ENCODE measurements around the gene VIL1. TPM values are rescaled to one million over a fixed set of nuclear protein-coding genes. Genes with fewer than 3 reads are reported as not detected.

VIL1 gene
- polyA plus RNA-seq, 6 donors from 2014 or later = 0.06 to 0.43 (median 0.23) TPM

- no peak overlapping the region for H3K27ac Mint-ChIP-seq
Observed at GRCh38 chr2:218427741-218428140, 8.8 kb downstream of the VIL1 start.

GRCh38 chr2:218428846-218429558 is 10.1 kb downstream of the VIL1 start:
- DNase-seq (no peak), ATAC-seq (ENCODE audit: low read depth in 2 of 2) (no peak)
- Mint-ChIP-seq H3K36me3 (no peaks in the 10 kb centered on the region), H3K9me3 (no peaks in the 10 kb centered on the region), H3K4me3 (no peak overlapping the region), H3K27ac (no peak overlapping the region), H3K4me1 (peaks cover 0 to 4% (median 0%) of the 10 kb centered on the region in 3 donors), H3K27me3 (peaks cover 0 to 18% (median 16%) of the 10 kb centered on the region in 3 donors)

More at GRCh38 chr2:218427741-218428140, 8.8 kb downstream of the VIL1 start:
- H3K4me3 Mint-ChIP-seq = no peak overlapping the region
- H3K27me3 Mint-ChIP-seq = peaks cover 0 to 18% (median 16%) of the 10 kb centered on the region in 3 donors
- ATAC-seq (ENCODE audit: low read depth in 2 of 2) (no peak), DNase-seq (no peak)
- peaks cover 0 to 4% (median 0%) of the 10 kb centered on the region in 3 donors for H3K4me1 Mint-ChIP-seq
- no peaks in the 10 kb centered on the region for H3K9me3 Mint-ChIP-seq
- H3K36me3 Mint-ChIP-seq = no peaks in the 10 kb centered on the region

GRCh38 chr2:218429911-218430692 is 11.2 kb downstream of the VIL1 start:
- ATAC-seq (ENCODE audit: low read depth in 2 of 2) (no peak), DNase-seq (no peak)
- peaks cover 0 to 4% (median 0%) of the 10 kb centered on the region in 3 donors for H3K4me1 Mint-ChIP-seq
- no peaks in the 10 kb centered on the region for H3K36me3 Mint-ChIP-seq
- H3K27ac Mint-ChIP-seq = peak overlapping the region in 1 of 6 donors; percentile 63
- H3K9me3 Mint-ChIP-seq = no peaks in the 10 kb centered on the region
- H3K4me3 Mint-ChIP-seq = no peak overlapping the region
- H3K27me3 Mint-ChIP-seq = peaks cover 0 to 18% (median 16%) of the 10 kb centered on the region in 3 donors

GRCh38 chr2:218430721-218431120 is 11.8 kb downstream of the VIL1 start:
- H3K36me3 Mint-ChIP-seq = no peaks in the 10 kb centered on the region
- DNase-seq (no peak), ATAC-seq (ENCODE audit: low read depth in 2 of 2) (no peak)
- H3K9me3 Mint-ChIP-seq = no peaks in the 10 kb centered on the region
- peaks cover 0 to 4% (median 0%) of the 10 kb centered on the region in 3 donors for H3K4me1 Mint-ChIP-seq
- H3K4me3 Mint-ChIP-seq = no peak overlapping the region
- H3K27me3 Mint-ChIP-seq = peaks cover 0 to 18% (median 16%) of the 10 kb centered on the region in 3 donors
- H3K27ac Mint-ChIP-seq = peak overlapping the region in 1 of 6 donors; percentile 63

- peaks cover 0 to 4% (median 0%) of the 10 kb centered on the region in 3 donors for H3K4me1 Mint-ChIP-seq
- no peak overlapping the region for H3K27ac Mint-ChIP-seq
- ATAC-seq (ENCODE audit: low read depth in 2 of 2) = no peak
- no peak overlapping the region for H3K4me3 Mint-ChIP-seq
- no peaks in the 10 kb centered on the region for H3K9me3 Mint-ChIP-seq
- DNase-seq = no peak
- no peaks in the 10 kb centered on the region for H3K36me3 Mint-ChIP-seq
- H3K27me3 Mint-ChIP-seq = peaks cover 0 to 18% (median 16%) of the 10 kb centered on the region in 3 donors
Observed at GRCh38 chr2:218431878-218432277, 13.0 kb downstream of the VIL1 start.

GRCh38 chr2:218432676-218433365 is 13.9 kb downstream of the VIL1 start:
- ATAC-seq (ENCODE audit: low read depth in 2 of 2) (no peak), DNase-seq (no peak)
- Mint-ChIP-seq H3K27ac (no peak overlapping the region), H3K4me1 (peaks cover under 1 to 4% (median 3%) of the 10 kb centered on the region in 3 donors), H3K36me3 (no peaks in the 10 kb centered on the region), H3K27me3 (peaks cover 0 to 18% (median 16%) of the 10 kb centered on the region in 3 donors), H3K4me3 (no peak overlapping the region), H3K9me3 (no peaks in the 10 kb centered on the region)

GRCh38 chr2:218434456-218434855 is 15.5 kb downstream of the VIL1 start:
- Mint-ChIP-seq H3K36me3 (no peaks in the 10 kb centered on the region), H3K9me3 (no peaks in the 10 kb centered on the region), H3K27me3 (peaks cover 0 to 16% (median 16%) of the 10 kb centered on the region in 3 donors), H3K27ac (peak overlapping the region in 1 of 6 donors; percentile 86), H3K4me3 (no peak overlapping the region), H3K4me1 (peaks cover 16 to 17% (median 17%) of the 10 kb centered on the region in 3 donors)
- ATAC-seq (ENCODE audit: low read depth in 2 of 2) (no peak), DNase-seq (no peak)

- peak overlapping the region in 1 of 6 donors; percentile 47 for H3K27ac Mint-ChIP-seq
- ATAC-seq (ENCODE audit: low read depth in 2 of 2) = no peak
- H3K36me3 Mint-ChIP-seq = no peaks in the 10 kb centered on the region
- H3K9me3 Mint-ChIP-seq = no peaks in the 10 kb centered on the region
- DNase-seq = no peak
- H3K4me3 Mint-ChIP-seq = peak overlapping the region in 1 of 8 donors; percentile 9
- H3K4me1 Mint-ChIP-seq = peaks cover 16 to 22% (median 22%) of the 10 kb centered on the region in 3 donors
- peaks cover 0 to 12% (median 8%) of the 10 kb centered on the region in 3 donors for H3K27me3 Mint-ChIP-seq
Observed at GRCh38 chr2:218435003-218435982, 16.4 kb downstream of the VIL1 start.

- Mint-ChIP-seq H3K27ac (no peak overlapping the region), H3K27me3 (peaks cover 0 to 7% (median 6%) of the 10 kb centered on the region in 3 donors), H3K4me1 (peaks cover 16 to 23% (median 22%) of the 10 kb centered on the region in 3 donors), H3K9me3 (no peaks in the 10 kb centered on the region), H3K4me3 (no peak overlapping the region), H3K36me3 (no peaks in the 10 kb centered on the region)
- DNase-seq (no peak), ATAC-seq (ENCODE audit: low read depth in 2 of 2) (no peak)
Observed at GRCh38 chr2:218436992-218437391, 18.1 kb downstream of the VIL1 start.

- no peaks in the 10 kb centered on the region for H3K27me3 Mint-ChIP-seq
- H3K27ac Mint-ChIP-seq = peak overlapping the region in 3 of 6 donors; percentile 11 to 76 (median 61)
- no peaks in the 10 kb centered on the region for H3K9me3 Mint-ChIP-seq
- ATAC-seq (ENCODE audit: low read depth in 2 of 2) (no peak), DNase-seq (no peak)
- no peaks in the 10 kb centered on the region for H3K36me3 Mint-ChIP-seq
- H3K4me1 Mint-ChIP-seq = peaks cover 12 to 23% (median 22%) of the 10 kb centered on the region in 3 donors
- H3K4me3 Mint-ChIP-seq = peak overlapping the region in 2 of 8 donors; percentile 2 to 83
Observed at GRCh38 chr2:218437969-218438368, 19.0 kb downstream of the VIL1 start.

GRCh38 chr2:218438596-218438995 is 19.7 kb downstream of the VIL1 start:
- Mint-ChIP-seq H3K9me3 (no peaks in the 10 kb centered on the region), H3K4me3 (peak overlapping the region in 3 of 8 donors; percentile 12 to 83 (median 24)), H3K27me3 (no peaks in the 10 kb centered on the region), H3K4me1 (peaks cover 12 to 23% (median 22%) of the 10 kb centered on the region in 3 donors), H3K27ac (peak overlapping the region in 4 of 6 donors; percentile 39 to 76 (median 63)), H3K36me3 (no peaks in the 10 kb centered on the region)
- DNase-seq = peak; percentile 23
- peak; percentile 55 to 79 for ATAC-seq (ENCODE audit: low read depth in 2 of 2)

- H3K4me1 Mint-ChIP-seq = peaks cover 0 to 2% (median 2%) of the 10 kb centered on the region in 3 donors
- no peaks in the 10 kb centered on the region for H3K27me3 Mint-ChIP-seq
- H3K36me3 Mint-ChIP-seq = peaks cover 7 to 8% of the 10 kb centered on the region in 2 donors
- H3K27ac Mint-ChIP-seq = peak overlapping the region in 2 of 6 donors; percentile 38 to 39
- no peaks in the 10 kb centered on the region for H3K9me3 Mint-ChIP-seq
- no peak overlapping the region for H3K4me3 Mint-ChIP-seq
- ATAC-seq (ENCODE audit: low read depth in 2 of 2) (no peak), DNase-seq (no peak)
Observed at GRCh38 chr2:218444692-218445357, 25.9 kb downstream of the VIL1 start.
